GM11168 (cell line): ENCODE data around the gene PRKCA.
"Not testable (repeated sequence)": the region's sequence is repeated elsewhere in the genome, so short reads cannot be mapped to it uniquely, and the experiment has no call there.

Experiments used
- in situ Hi-C: fragments of 300-500 bp; cut with MboI; formaldehyde crosslinking; loops from one replicate; pipeline ENCODE4 v1.12.0; 2022; ENCODE audit warnings: low sequenced_read_pairs; ENCODE audit not compliant: unreplicated experiment

PRKCA gene

GRCh38 chr17:66322764-66323163 is 20.4 kb downstream of the PRKCA start:
- in situ Hi-C loops, result no loop called here

GRCh38 chr17:66324381-66325004 is 22.1 kb downstream of the PRKCA start:
- in situ Hi-C loops, result not testable (repeated sequence)

GRCh38 chr17:66326476-66327047 is 24.1 kb downstream of the PRKCA start:
- in situ Hi-C loops, result no loop called here

- in situ Hi-C loops, result no loop called here
These were observed 28.2 kb downstream of the PRKCA start for GRCh38 chr17:66330646-66331037.

GRCh38 chr17:66331038-66331816 is 28.8 kb downstream of the PRKCA start:
- in situ Hi-C loops, result no loop called here

GRCh38 chr17:66335797-66336196 is 33.4 kb downstream of the PRKCA start:
- in situ Hi-C loops, result no loop called here

- in situ Hi-C loops, result no loop called here
These were observed 34.9 kb downstream of the PRKCA start for GRCh38 chr17:66337268-66337667.

GRCh38 chr17:66337866-66338485 is 35.6 kb downstream of the PRKCA start:
- in situ Hi-C loops, result no loop called here

- in situ Hi-C loops, result no loop called here
These were observed 36.5 kb downstream of the PRKCA start for GRCh38 chr17:66338937-66339336.

- in situ Hi-C loops, result no loop called here
These were observed 37.1 kb downstream of the PRKCA start for GRCh38 chr17:66339561-66339960.

GRCh38 chr17:66340720-66341119 is 38.3 kb downstream of the PRKCA start:
- in situ Hi-C loops, result no loop called here

GRCh38 chr17:66341462-66341861 is 39.0 kb downstream of the PRKCA start:
- in situ Hi-C loops, result no loop called here

- in situ Hi-C loops, result not testable (repeated sequence)
These were observed 39.9 kb downstream of the PRKCA start for GRCh38 chr17:66342263-66342662.

GRCh38 chr17:66343531-66344078 is 41.2 kb downstream of the PRKCA start:
- in situ Hi-C loops, result no loop called here

GRCh38 chr17:66344473-66344872 is 42.1 kb downstream of the PRKCA start:
- in situ Hi-C loops, result no loop called here

GRCh38 chr17:66345264-66345663 is 42.9 kb downstream of the PRKCA start:
- in situ Hi-C loops, result no loop called here

GRCh38 chr17:66345949-66346638 is 43.7 kb downstream of the PRKCA start:
- in situ Hi-C loops, result not testable (repeated sequence)

- in situ Hi-C loops, result no loop called here
These were observed 45.5 kb downstream of the PRKCA start for GRCh38 chr17:66347661-66348514.

GRCh38 chr17:66348584-66349165 is 46.3 kb downstream of the PRKCA start:
- in situ Hi-C loops, result no loop called here
